NK-92 treated with Interleukin-12 subunit alpha and Interleukin-12 subunit beta, amount 100 ng/mL, for 24 hours (cell line): Measurements from ENCODE around the gene RPS19.

Experiments used
- DNase-seq: peaks from one replicate; lab custom pipeline; 2025; lab: John Stamatoyannopoulos, UW

Gene RPS19

GRCh38 chr19:41915021-41915775 is 55.1 kb downstream of the RPS19 start:
- no peak for DNase-seq

GRCh38 chr19:41915776-41916414 is 55.8 kb downstream of the RPS19 start:
- DNase-seq = no peak

GRCh38 chr19:41917676-41918075 is 57.6 kb downstream of the RPS19 start:
- no peak for DNase-seq

- DNase-seq = no peak
Observed at GRCh38 chr19:41918095-41918494, 58.0 kb downstream of the RPS19 start.

GRCh38 chr19:41918653-41919244 is 58.7 kb downstream of the RPS19 start:
- DNase-seq = no peak

- DNase-seq = no peak
Observed at GRCh38 chr19:41919948-41920712, 60.1 kb downstream of the RPS19 start.

GRCh38 chr19:41920882-41921576 is 61.0 kb downstream of the RPS19 start:
- DNase-seq = no peak

- no peak for DNase-seq
Observed at GRCh38 chr19:41921577-41922576, 61.8 kb downstream of the RPS19 start.
